Activated CD4-positive, CD25-positive, alpha-beta regulatory T cell treated with anti-CD3 and anti-CD28 coated beads, Interleukin-2, amount 50 U/mL, for 16 hours (primary cell): ENCODE data around the gene EIF2S3.
A peak's percentile ranks its signal among the peaks of the same experiment; 100 is the strongest.
"Not testable (repeated sequence)": the region's sequence is repeated elsewhere in the genome, so short reads cannot be mapped to it uniquely, and the experiment has no call there.

Source experiments
- DNase-seq: peaks from one replicate; pipeline ENCODE4 v3.0.0-alpha.2; 2020; ENCODE audit warnings: low read depth, low spot score

EIF2S3 gene

GRCh38 chrX:24054182-24055042 is at the start of gene EIF2S3:
TSS of gene EIF2S3 (plus strand) at chrX:24054956. CDS start at chrX:24054969, 13 bp downstream.
- DNase-seq, result peak; percentile 70

GRCh38 chrX:24005028-24005427 is 49.7 kb upstream of the EIF2S3 start:
- DNase-seq, result no peak

- no peak for DNase-seq
Observed at GRCh38 chrX:24005867-24006266, 48.9 kb upstream of the EIF2S3 start.

GRCh38 chrX:24012266-24012665 is 42.5 kb upstream of the EIF2S3 start:
- no peak for DNase-seq

- DNase-seq, result peak; percentile 2
Observed at GRCh38 chrX:24014388-24015018, 40.3 kb upstream of the EIF2S3 start.

GRCh38 chrX:24017674-24018073 is 37.1 kb upstream of the EIF2S3 start:
- DNase-seq, result no peak

- no peak for DNase-seq
Observed at GRCh38 chrX:24018809-24019208, 35.9 kb upstream of the EIF2S3 start.

- no peak for DNase-seq
Observed at GRCh38 chrX:24019448-24019847, 35.3 kb upstream of the EIF2S3 start.

- no peak for DNase-seq
Observed at GRCh38 chrX:24020306-24020876, 34.4 kb upstream of the EIF2S3 start.

GRCh38 chrX:24023544-24023943 is 31.2 kb upstream of the EIF2S3 start:
- no peak for DNase-seq

- DNase-seq, result no peak
Observed at GRCh38 chrX:24023972-24024669, 30.6 kb upstream of the EIF2S3 start.

GRCh38 chrX:24024819-24025740 is 29.7 kb upstream of the EIF2S3 start:
- DNase-seq, result peak; percentile 63

- no peak for DNase-seq
Observed at GRCh38 chrX:24025741-24026403, 28.9 kb upstream of the EIF2S3 start.

GRCh38 chrX:24026432-24026831 is 28.3 kb upstream of the EIF2S3 start:
- no peak for DNase-seq

GRCh38 chrX:24027086-24027485 is 27.7 kb upstream of the EIF2S3 start, which contains the start of gene KLHL15:
TSS of gene KLHL15 (minus strand) at chrX:24027186. CDS start at chrX:24006693, 20,493 bp downstream.
- DNase-seq, result no peak

GRCh38 chrX:24027985-24028384 is 26.8 kb upstream of the EIF2S3 start:
- no peak for DNase-seq

- no peak for DNase-seq
Observed at GRCh38 chrX:24030597-24030996, 24.2 kb upstream of the EIF2S3 start.

- no peak for DNase-seq
Observed at GRCh38 chrX:24034485-24034884, 20.3 kb upstream of the EIF2S3 start.

GRCh38 chrX:24037729-24038128 is 17.0 kb upstream of the EIF2S3 start:
- no peak for DNase-seq

- not testable (repeated sequence) for DNase-seq
Observed at GRCh38 chrX:24046060-24046459, 8.7 kb upstream of the EIF2S3 start.
